ENCODE data around the gene CD300H.

GRCh38 chr17:74616696-74617095 lies 49.4 kb upstream of the CD300H start:
- no peak for TF ChIP-seq CTCF (IDR thresholded peaks at IDR 0.05)
- no peak for TF ChIP-seq POLR2A (IDR thresholded peaks at IDR 0.05)

Data from tibial nerve (tissue), 3 donors.